OCI-LY3 (cell line): ENCODE results near the gene CNBD2.
"Not testable (repeated sequence)": the region's sequence is repeated elsewhere in the genome, so short reads cannot be mapped to it uniquely, and the experiment has no call there.

ENCODE experiments used
- H2AFZ ChIP-seq: fragments of 200-600, 300-600 bp; shearing (Covaris generic); 2 replicates; pipeline ENCODE4 v1.6.0; 2014; ENCODE audit warnings: antibody characterized with exemption, low read depth, low read length
- H3K27ac ChIP-seq: fragments of 200-600, 300-600 bp; sonication (generic); 2 replicates; pipeline ENCODE4 v1.5.1; 2014; ENCODE audit warnings: mild to moderate bottlenecking, low read length, moderate library complexity, mixed read lengths
- H3K27me3 ChIP-seq: fragments of 200-600, 300-600 bp; sonication (generic); 2 replicates; pipeline ENCODE4 v1.6.1; 2014; ENCODE audit warnings: low read depth, low read length, mixed read lengths
- H3K36me3 ChIP-seq: fragments of 200-600, 300-600 bp; sonication (generic); replicated peaks from 2 replicates; pipeline ENCODE3; 2014; ENCODE audit warnings: low read depth, low read length, mixed read lengths
- H3K4me1 ChIP-seq: fragments of 300-600, 200-600 bp; sonication (generic); 2 replicates; pipeline ENCODE4 v1.6.1; 2014; ENCODE audit warnings: low read length, mixed read lengths
- H3K4me2 ChIP-seq: fragments of 200-600, 300-600 bp; sonication (generic); 2 replicates; pipeline ENCODE4 v1.6.1; 2014; ENCODE audit warnings: low read length, mixed read lengths
- H3K4me3 ChIP-seq: fragments of 300-600, 200-600 bp; sonication (generic); 2 replicates; pipeline ENCODE4 v1.5.1; 2014; ENCODE audit warnings: antibody characterized with exemption, mild to moderate bottlenecking, low read length, moderate library complexity
- H3K79me2 ChIP-seq: fragments of 300-600, 200-600 bp; shearing (Covaris generic); 2 replicates; pipeline ENCODE4 v1.6.1; 2014; ENCODE audit warnings: mild to moderate bottlenecking, low read length, mixed read lengths
- H3K9ac ChIP-seq: fragments of 300-600, 200-600 bp; shearing (Covaris generic); 2 replicates; pipeline ENCODE4 v1.6.0; 2014; ENCODE audit warnings: mild to moderate bottlenecking, low read length, moderate library complexity
- H3K9me3 ChIP-seq: fragments of 200-600, 300-600 bp; shearing (Covaris generic); 2 replicates; pipeline ENCODE4 v1.6.1; 2014; ENCODE audit warnings: low read length, mixed read lengths; ENCODE audit not compliant: insufficient read depth
- H4K20me1 ChIP-seq: fragments of 200-600, 300-600 bp; sonication (generic); 2 replicates; pipeline ENCODE4 v1.6.1; 2016; ENCODE audit warnings: low read length, mixed read lengths; ENCODE audit not compliant: insufficient read depth
- EZH2phosphoT487 ChIP-seq: fragments of 200-600 bp; shearing (Covaris generic); IDR thresholded peaks from 2 replicates; pipeline ENCODE4 v1.6.1; 2018; ENCODE audit warnings: antibody characterized with exemption, mixed run types, low read depth
- TF ChIP-seq, protein P1 (sequence below): fragments of 200-600, 300-600 bp; sonication (generic); IDR thresholded peaks from 2 replicates; pipeline ENCODE4 v1.5.1; 2014; ENCODE audit warnings: antibody characterized with exemption, low read length, low read depth

Gene CNBD2

DNA sequence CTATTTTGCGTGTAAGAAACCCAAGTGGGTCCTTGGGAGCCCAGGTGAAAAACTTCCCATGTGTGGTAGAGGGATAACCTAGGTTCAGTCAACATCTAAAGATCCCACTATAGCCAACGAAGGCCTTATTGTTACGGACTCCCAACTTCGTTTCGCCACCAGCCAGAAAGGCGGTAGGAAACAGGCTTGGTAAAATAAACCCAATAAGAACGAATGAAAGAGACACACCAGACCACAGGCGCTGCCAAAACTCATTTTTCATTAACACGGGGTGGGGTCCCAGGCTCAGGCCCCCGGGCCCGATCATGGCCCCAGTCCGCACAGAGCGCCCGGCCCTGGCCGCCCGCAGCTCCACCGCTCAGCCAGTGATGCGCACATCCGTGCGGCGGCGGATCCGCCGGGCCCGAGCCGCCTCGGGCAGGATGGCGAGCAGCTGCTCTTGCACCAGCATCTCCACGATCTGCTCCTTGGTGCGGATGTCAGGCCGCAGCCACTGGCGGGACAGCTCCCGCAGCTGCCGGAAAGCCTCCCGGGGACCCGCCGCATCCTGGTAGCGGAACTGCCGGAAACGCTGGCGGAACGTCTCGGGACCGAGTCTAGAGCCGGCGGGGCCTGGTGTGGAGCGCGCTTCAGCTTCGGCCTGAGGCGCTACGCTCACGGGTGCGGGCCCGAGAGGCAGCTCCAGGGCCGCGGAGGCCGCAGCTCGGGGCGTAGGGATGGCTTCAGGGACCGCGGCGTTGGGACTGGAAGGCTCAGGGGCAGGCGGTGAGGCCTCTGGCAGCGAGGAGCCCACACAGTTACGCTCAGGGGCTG lies 14.8 kb upstream of the CNBD2 start:
- no peaks in the 10 kb centered on the region for H4K20me1 ChIP-seq
- TF ChIP-seq EZH2phosphoT487: no peak
- TF ChIP-seq, protein P1, sequence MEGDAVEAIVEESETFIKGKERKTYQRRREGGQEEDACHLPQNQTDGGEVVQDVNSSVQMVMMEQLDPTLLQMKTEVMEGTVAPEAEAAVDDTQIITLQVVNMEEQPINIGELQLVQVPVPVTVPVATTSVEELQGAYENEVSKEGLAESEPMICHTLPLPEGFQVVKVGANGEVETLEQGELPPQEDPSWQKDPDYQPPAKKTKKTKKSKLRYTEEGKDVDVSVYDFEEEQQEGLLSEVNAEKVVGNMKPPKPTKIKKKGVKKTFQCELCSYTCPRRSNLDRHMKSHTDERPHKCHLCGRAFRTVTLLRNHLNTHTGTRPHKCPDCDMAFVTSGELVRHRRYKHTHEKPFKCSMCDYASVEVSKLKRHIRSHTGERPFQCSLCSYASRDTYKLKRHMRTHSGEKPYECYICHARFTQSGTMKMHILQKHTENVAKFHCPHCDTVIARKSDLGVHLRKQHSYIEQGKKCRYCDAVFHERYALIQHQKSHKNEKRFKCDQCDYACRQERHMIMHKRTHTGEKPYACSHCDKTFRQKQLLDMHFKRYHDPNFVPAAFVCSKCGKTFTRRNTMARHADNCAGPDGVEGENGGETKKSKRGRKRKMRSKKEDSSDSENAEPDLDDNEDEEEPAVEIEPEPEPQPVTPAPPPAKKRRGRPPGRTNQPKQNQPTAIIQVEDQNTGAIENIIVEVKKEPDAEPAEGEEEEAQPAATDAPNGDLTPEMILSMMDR: no peak
- H3K9me3 ChIP-seq: no peaks in the 10 kb centered on the region
- H3K4me1 ChIP-seq: peaks cover 13% of the 10 kb centered on the region
- peaks cover 31% of the 10 kb centered on the region for H3K79me2 ChIP-seq
- H2AFZ ChIP-seq: peak overlapping the region; percentile 20; the same call in 1 of the 2 replicates
- H3K4me3 ChIP-seq: peak overlapping the region; percentile 84
- H3K27me3 ChIP-seq: no peaks in the 10 kb centered on the region
- H3K9ac ChIP-seq: peak overlapping the region; percentile 92
- peaks cover 5% of the 10 kb centered on the region for H3K36me3 ChIP-seq
- peak overlapping the region; percentile 90 for H3K4me2 ChIP-seq
- peak overlapping the region; percentile 92 for H3K27ac ChIP-seq

DNA sequence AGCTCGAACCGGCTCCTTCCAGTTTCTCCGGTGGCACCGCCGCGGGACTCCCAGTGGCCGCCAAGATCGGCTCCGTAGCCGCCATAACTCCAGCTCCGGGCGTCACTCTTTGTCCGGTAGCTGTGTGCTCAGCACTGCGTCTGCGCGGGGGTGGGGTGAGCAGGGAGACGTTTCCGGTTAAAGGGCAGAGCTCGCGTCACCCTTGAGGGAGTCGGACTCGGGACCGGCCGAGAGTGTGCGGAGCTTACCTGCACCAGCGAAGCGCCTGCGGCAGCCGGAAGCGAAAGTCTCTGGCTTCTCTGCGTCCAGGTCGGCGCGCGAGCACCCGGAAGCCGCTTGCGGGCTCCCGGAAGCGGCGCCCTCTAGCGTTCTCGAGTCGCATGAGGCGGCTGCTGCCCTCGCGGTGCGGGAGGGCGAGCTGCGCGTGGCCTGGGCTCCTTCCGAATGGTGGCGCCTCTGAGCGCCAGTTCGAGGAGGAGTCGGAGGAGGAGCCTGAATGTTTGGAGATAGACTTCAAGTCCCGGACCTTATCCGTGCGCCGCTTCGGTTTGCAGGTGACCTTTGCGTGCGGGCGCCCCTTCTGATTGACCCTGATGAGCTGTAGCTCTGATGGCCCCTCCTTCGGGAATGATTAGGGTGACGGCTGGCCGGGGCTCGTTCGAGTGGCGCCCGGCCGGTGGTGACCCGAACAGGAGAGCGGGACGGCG lies 14.0 kb upstream of the CNBD2 start, which contains the start of gene SCAND1:
SCAND1 (minus strand) TSS at position 303 of the 707 bp plus-strand sequence; CDS start at position 85, 218 bp downstream.
- Histone ChIP-seq H3K27me3 (no peaks in the 10 kb centered on the region), H4K20me1 (no peaks in the 10 kb centered on the region), H3K4me3 (peak within 1 kb of the TSS; percentile 84), H3K27ac (peak within 1 kb of the TSS; percentile 92), H3K79me2 (peaks cover 31% of the 10 kb centered on the region), H3K9me3 (no peaks in the 10 kb centered on the region), H2AFZ (peak within 1 kb of the TSS; percentile 77), H3K36me3 (peaks cover 9% of the 10 kb centered on the region), H3K4me2 (peak within 1 kb of the TSS; percentile 90), H3K4me1 (peaks cover 13% of the 10 kb centered on the region), H3K9ac (peak within 1 kb of the TSS; percentile 92)
- TF ChIP-seq, protein P1: peak; percentile 99
- TF ChIP-seq EZH2phosphoT487: no peak

DNA sequence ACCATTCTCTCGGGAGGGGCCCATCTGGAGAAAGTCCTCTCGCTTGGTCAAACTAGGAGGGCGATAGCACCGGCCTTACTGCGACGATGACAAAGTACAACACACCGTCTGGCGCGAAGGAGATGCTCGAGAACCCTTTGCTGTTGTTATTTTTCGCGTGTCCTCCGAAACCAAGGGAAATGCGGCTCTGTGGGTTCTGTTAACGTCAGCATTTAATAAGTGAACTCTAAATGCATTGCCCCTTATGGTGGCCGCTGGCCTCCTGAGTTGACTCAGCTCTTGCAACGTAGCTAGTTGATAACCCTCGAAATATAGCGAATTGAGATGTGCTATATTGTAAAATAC lies 13.5 kb upstream of the CNBD2 start:
- TF ChIP-seq, protein P1: no peak
- TF ChIP-seq EZH2phosphoT487: no peak
- Histone ChIP-seq H3K4me3 (peak overlapping the region; percentile 84), H3K4me2 (peak overlapping the region; percentile 87), H3K27ac (peak overlapping the region; percentile 92), H3K9ac (peak overlapping the region; percentile 76), H3K4me1 (peaks cover 13% of the 10 kb centered on the region), H3K36me3 (peaks cover 9% of the 10 kb centered on the region), H3K79me2 (peaks cover 31% of the 10 kb centered on the region), H4K20me1 (no peaks in the 10 kb centered on the region), H3K9me3 (no peaks in the 10 kb centered on the region), H2AFZ (peak overlapping the region; percentile 77), H3K27me3 (no peaks in the 10 kb centered on the region)

DNA sequence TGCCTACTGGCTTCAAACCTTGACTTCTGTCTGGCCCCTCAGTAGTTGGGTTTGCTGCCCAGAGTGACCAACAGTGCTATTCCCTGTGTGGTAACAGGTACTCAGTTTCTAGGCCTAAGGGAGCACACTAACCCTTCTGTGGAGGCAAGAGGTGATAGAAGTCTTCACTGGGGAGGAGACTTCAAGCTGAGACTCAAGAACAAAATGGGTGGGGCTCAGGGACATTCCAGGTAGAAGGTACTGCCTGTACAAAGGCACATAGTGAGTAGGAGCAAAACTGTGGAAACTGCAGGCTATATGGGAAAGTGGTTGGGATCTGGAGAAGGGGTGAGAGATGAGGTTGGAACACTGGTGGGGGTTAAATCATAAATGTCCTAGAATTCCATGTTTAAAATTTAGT lies 11.8 kb upstream of the CNBD2 start:
- H4K20me1 ChIP-seq: no peaks in the 10 kb centered on the region
- peaks cover 6% of the 10 kb centered on the region for H3K36me3 ChIP-seq
- no peak overlapping the region for H2AFZ ChIP-seq
- peaks cover 31% of the 10 kb centered on the region for H3K79me2 ChIP-seq
- H3K9ac ChIP-seq: no peak overlapping the region
- H3K4me1 ChIP-seq: peaks cover 13% of the 10 kb centered on the region
- H3K4me3 ChIP-seq: no peak overlapping the region
- TF ChIP-seq, protein P1: no peak
- no peak for TF ChIP-seq EZH2phosphoT487
- H3K9me3 ChIP-seq: no peaks in the 10 kb centered on the region
- H3K27me3 ChIP-seq: no peaks in the 10 kb centered on the region
- H3K27ac ChIP-seq: no peak overlapping the region
- H3K4me2 ChIP-seq: no peak overlapping the region

DNA sequence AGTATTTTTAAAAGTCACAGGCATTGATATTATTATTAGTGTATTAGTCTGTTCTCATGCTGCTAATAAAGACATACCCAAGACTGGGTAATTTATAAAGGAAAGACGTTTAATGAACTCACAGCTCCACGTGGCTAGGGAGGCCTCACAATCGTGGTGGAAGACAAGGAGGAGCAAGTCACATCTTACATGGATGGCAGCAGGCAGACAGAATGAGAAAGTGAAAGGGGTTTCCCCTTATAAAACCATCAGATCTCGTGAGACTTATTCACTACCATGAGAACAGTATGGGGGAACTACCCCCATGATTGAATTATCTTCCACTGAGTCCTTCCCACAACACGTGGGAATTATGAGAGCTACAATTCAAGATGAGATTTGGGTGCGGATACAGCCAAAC lies 9.1 kb upstream of the CNBD2 start:
- not testable (repeated sequence) for H3K27ac ChIP-seq, H3K4me3 ChIP-seq, H3K4me1 ChIP-seq, H4K20me1 ChIP-seq, H2AFZ ChIP-seq, H3K9ac ChIP-seq, H3K79me2 ChIP-seq, H3K27me3 ChIP-seq, H3K36me3 ChIP-seq, H3K4me2 ChIP-seq, H3K9me3 ChIP-seq
